H1 (cell line): ENCODE results near the gene CROT. TPM values are rescaled to one million over a fixed set of nuclear protein-coding genes. Genes with fewer than 3 reads are reported as not detected.

Source experiments
- CTCF ChIA-PET: fragments of 300-600 bp; sonication (Branson Sonifier 250); formaldehyde crosslinking; loops from one replicate; lab custom pipeline; 2021; ENCODE audit not compliant: partially characterized antibody; lab: Charles Lee
- POLR2A ChIA-PET: fragments of 300-600 bp; sonication (Branson Sonifier 250); formaldehyde crosslinking; loops from one replicate; lab custom pipeline; 2021; ENCODE audit warnings: inconsistent platforms; ENCODE audit not compliant: partially characterized antibody; lab: Charles Lee
- DNase-seq, 2 experiments: peaks; one replicate each; pipeline versions ENCODE4 v3.0.0 to v3.0.0-alpha.2; 2010 to 2022; ENCODE audit warnings: low spot score in 2 of 2, low read depth in 1 of 2, mixed read lengths in 1 of 2
- FAIRE-seq: peaks from 2 replicates; lab custom pipeline; 2011; peaks lifted over from hg19 to GRCh38; lab: Jason Lieb, UNC
- H2AFZ ChIP-seq: 2 replicates; pipeline ENCODE4 v1.8.1; 2012; ENCODE audit warnings: low read length, inconsistent platforms
- H2AK5ac ChIP-seq: 2 replicates; pipeline ENCODE4 v1.6.1; 2013; ENCODE audit warnings: low read depth, low read length
- H2BK120ac ChIP-seq: replicated peaks from 2 replicates; pipeline ENCODE3; 2013; ENCODE audit warnings: low read depth, low read length, inconsistent platforms
- H2BK12ac ChIP-seq: 2 replicates; pipeline ENCODE4 v1.6.1; 2013; ENCODE audit warnings: low read depth, low read length
- H2BK15ac ChIP-seq: 2 replicates; pipeline ENCODE4 v1.6.1; 2013; ENCODE audit warnings: low read length
- H2BK20ac ChIP-seq: 2 replicates; pipeline ENCODE4 v1.6.1; 2013; ENCODE audit warnings: low read length
- H2BK5ac ChIP-seq: 2 replicates; pipeline ENCODE4 v1.6.1; 2013; ENCODE audit warnings: low read depth, low read length
- H3K14ac ChIP-seq: 2 replicates; pipeline ENCODE4 v1.6.1; 2013; ENCODE audit warnings: inconsistent platforms; ENCODE audit not compliant: insufficient read length
- H3K18ac ChIP-seq: 2 replicates; pipeline ENCODE4 v1.6.1; 2013; ENCODE audit warnings: low read length; ENCODE audit errors: extremely low read depth
- H3K23ac ChIP-seq: 2 replicates; pipeline ENCODE4 v1.6.1; 2013; ENCODE audit warnings: inconsistent platforms; ENCODE audit not compliant: insufficient read length
- H3K23me2 ChIP-seq: 2 replicates; pipeline ENCODE4 v1.6.1; 2013; ENCODE audit warnings: low read depth, low read length
- H3K27ac ChIP-seq: 2 replicates; pipeline ENCODE4 v1.6.1; 2011; ENCODE audit warnings: low read depth, low read length, inconsistent platforms
- H3K27me3 ChIP-seq, 4 experiments: replicated peaks in 1 of 4; 1 replicate in 1 of 4; 2 replicates in 3 of 4; pipeline versions ENCODE4 v1.6.1 to v1.8.1; 2011 to 2013; ENCODE audit warnings: low read length in 3 of 4, mild to moderate bottlenecking in 3 of 4, inconsistent platforms in 2 of 4, mixed read lengths in 2 of 4, moderate library complexity in 1 of 4; ENCODE audit not compliant: control insufficient read depth in 3 of 4, insufficient read depth in 3 of 4; ENCODE audit errors: extremely low read depth in 1 of 4
- H3K36me3 ChIP-seq, 4 experiments: 2 replicates each; pipeline versions ENCODE4 v1.6.1 to v1.8.1; 2011 to 2013; ENCODE audit warnings: mild to moderate bottlenecking in 4 of 4, low read length in 3 of 4, moderate library complexity in 2 of 4, control low read depth in 1 of 4, inconsistent platforms in 1 of 4; ENCODE audit not compliant: insufficient read depth in 4 of 4, control insufficient read depth in 2 of 4
- H3K4ac ChIP-seq: replicated peaks from 2 replicates; pipeline ENCODE3; 2013; ENCODE audit warnings: low read length, low read depth, mixed read lengths, inconsistent platforms; ENCODE audit not compliant: insufficient read length
- H3K4me1 ChIP-seq, 4 experiments: replicated peaks in 1 of 4; 1 replicate in 1 of 4; 2 replicates in 3 of 4; pipeline versions ENCODE4 v1.6.1 to v1.8.1; 2011 to 2013; ENCODE audit warnings: low read length in 3 of 4, inconsistent platforms in 2 of 4, mixed read lengths in 1 of 4; ENCODE audit not compliant: insufficient read depth in 4 of 4, control insufficient read depth in 3 of 4
- H3K4me2 ChIP-seq, 2 experiments: 2 replicates each; pipeline versions ENCODE4 v1.6.1 to v1.8.1; 2011 to 2013; ENCODE audit warnings: low read depth in 2 of 2, low read length in 2 of 2, control low read depth in 1 of 2, inconsistent platforms in 1 of 2, mild to moderate bottlenecking in 1 of 2; ENCODE audit not compliant: insufficient read depth in 1 of 2
- H3K4me3 ChIP-seq, 4 experiments: fragments of 200-600, 300-600 bp in 1 of 4; sonication (generic), shearing (Covaris generic), sonication (Bioruptor Twin) in 1 of 4; 2 replicates each; pipeline versions ENCODE4 v1.5.1 to v1.8.1; 2011 to 2016; ENCODE audit warnings: low read length in 4 of 4, low read depth in 3 of 4, control low read depth in 2 of 4, inconsistent platforms in 2 of 4, mild to moderate bottlenecking in 2 of 4, mixed read lengths in 1 of 4, moderate library complexity in 1 of 4; ENCODE audit not compliant: insufficient read depth in 2 of 4; ENCODE audit errors: extremely low read depth in 1 of 4
- H3K56ac ChIP-seq: replicated peaks from 2 replicates; pipeline ENCODE3; 2013; ENCODE audit warnings: low read depth, mild to moderate bottlenecking, mixed read lengths, low read length, inconsistent platforms; ENCODE audit not compliant: insufficient read length
- H3K79me1 ChIP-seq: 2 replicates; pipeline ENCODE4 v1.6.1; 2013; ENCODE audit warnings: low read depth, low read length, control low read depth
- H3K79me2 ChIP-seq, 2 experiments: 2 replicates each; pipeline versions ENCODE4 v1.6.1 to v1.8.1; 2012 to 2013; ENCODE audit warnings: low read length in 2 of 2, mild to moderate bottlenecking in 2 of 2, inconsistent platforms in 1 of 2; ENCODE audit not compliant: insufficient read depth in 2 of 2, control insufficient read depth in 1 of 2
- H3K9ac ChIP-seq, 4 experiments: replicated peaks in 1 of 4; 1 replicate in 1 of 4; 2 replicates in 3 of 4; pipeline versions ENCODE4 v1.6.1 to v1.8.1; 2011 to 2013; ENCODE audit warnings: low read depth in 3 of 4, low read length in 3 of 4, control low read depth in 2 of 4, mild to moderate bottlenecking in 2 of 4, moderate library complexity in 2 of 4, inconsistent platforms in 1 of 4; ENCODE audit errors: extremely low read depth in 1 of 4
- H3K9me3 ChIP-seq, 2 experiments: 2 replicates each; pipeline versions ENCODE4 v1.6.1 to v1.8.1; 2012 to 2013; ENCODE audit warnings: mild to moderate bottlenecking in 2 of 2, moderate library complexity in 2 of 2, control low read depth in 1 of 2, inconsistent platforms in 1 of 2, low read depth in 1 of 2, low read length in 1 of 2, mixed read lengths in 1 of 2; ENCODE audit not compliant: insufficient read depth in 2 of 2
- H4K20me1 ChIP-seq, 2 experiments: replicated peaks in 1 of 2; 2 replicates each; pipeline versions ENCODE3 to v1.8.1; 2011 to 2013; ENCODE audit warnings: inconsistent platforms in 2 of 2, low read length in 2 of 2, mild to moderate bottlenecking in 1 of 2; ENCODE audit not compliant: insufficient read depth in 2 of 2, control insufficient read depth in 1 of 2
- H4K5ac ChIP-seq: 2 replicates; pipeline ENCODE4 v1.6.1; 2013; ENCODE audit warnings: low read length, low read depth, mixed read lengths, inconsistent platforms; ENCODE audit not compliant: insufficient read length
- H4K8ac ChIP-seq: 2 replicates; pipeline ENCODE4 v1.8.0; 2013; ENCODE audit warnings: mild to moderate bottlenecking, moderate library complexity, low read length, inconsistent platforms; ENCODE audit not compliant: insufficient read depth; ENCODE audit errors: extremely low read depth
- H4K91ac ChIP-seq: replicated peaks from 2 replicates; pipeline ENCODE3; 2013; ENCODE audit warnings: low read length, mixed read lengths, inconsistent platforms; ENCODE audit not compliant: insufficient read length
- BACH1 ChIP-seq: IDR thresholded peaks from 2 replicates; pipeline ENCODE4 v1.6.1; 2012; ENCODE audit warnings: low read length, improper control_type of control experiment
- HDAC2 ChIP-seq, 2 experiments: fragments of 300-600 bp in 1 of 2; sonication (generic) in 1 of 2; IDR thresholded peaks; 2 replicates each; pipeline ENCODE4 v1.6.1; 2011 to 2012; ENCODE audit warnings: low read depth in 2 of 2, low read length in 2 of 2, mild to moderate bottlenecking in 2 of 2, moderate library complexity in 2 of 2, borderline replicate concordance in 1 of 2, inconsistent platforms in 1 of 2
- HDAC6 ChIP-seq: IDR thresholded peaks from one replicate; pipeline ENCODE4 v1.7.1; 2012; ENCODE audit warnings: low read depth, mild to moderate bottlenecking, inconsistent platforms, low read length, moderate library complexity
- KDM4A ChIP-seq: IDR thresholded peaks from one replicate; pipeline ENCODE4 v1.7.1; 2012; ENCODE audit warnings: low read depth, mild to moderate bottlenecking, moderate library complexity, low read length, inconsistent platforms; ENCODE audit not compliant: severe bottlenecking
- NRF1 ChIP-seq: IDR thresholded peaks from 2 replicates; pipeline ENCODE4 v1.6.1; 2011; ENCODE audit warnings: mild to moderate bottlenecking, low read depth, low read length, improper control_type of control experiment
- RXRA ChIP-seq: IDR thresholded peaks from 2 replicates; pipeline ENCODE4 v1.6.1; 2011; ENCODE audit warnings: low read depth, mild to moderate bottlenecking, low read length, moderate library complexity; ENCODE audit not compliant: insufficient read depth
- SAP30 ChIP-seq: fragments of 300-600 bp; sonication (generic); IDR thresholded peaks from 2 replicates; pipeline ENCODE4 v1.7.1; 2012; ENCODE audit warnings: low read length, moderate library complexity, mild to moderate bottlenecking, inconsistent platforms; ENCODE audit not compliant: insufficient read depth, insufficient replicate concordance
- SUZ12 ChIP-seq: fragments of 200-600 bp; sonication (generic); IDR thresholded peaks from 2 replicates; pipeline ENCODE4 v1.6.1; 2012; ENCODE audit warnings: mild to moderate bottlenecking, inconsistent platforms, low read length, moderate library complexity, mixed read lengths
- USF2 ChIP-seq: IDR thresholded peaks from 2 replicates; pipeline ENCODE4 v1.6.1; 2011; ENCODE audit warnings: low read length, improper control_type of control experiment
- WGBS, 2 experiments: shearing (Covaris generic) in 1 of 2; methylation state at CpG; one replicate each; pipeline versions ENCODE4 v1.1.6 to v1.1.7; 2013 to 2015; ENCODE audit warnings: low lambda C conversion rate in 2 of 2, mixed read lengths in 2 of 2, inconsistent platforms in 1 of 2, low coverage in 1 of 2, missing lambda C conversion rate in 1 of 2; ENCODE audit not compliant: insufficient replicate concordance in 2 of 2, insufficient coverage in 1 of 2, insufficient read length in 1 of 2; ENCODE audit errors: extremely low coverage in 1 of 2, missing lambda C conversion rate in 1 of 2; 5-methylcytosine and 5-hydroxymethylcytosine counted together
- polyA plus RNA-seq, 7 experiments: library from polyadenylated mRNA; depleted of rRNA in 3 of 7; stranded (reverse) in 5 of 7; unstranded in 2 of 7; fragments of >200 nt in 5 of 7; fragments of 200-250 nt in 2 of 7; gene quantifications; 1 replicate in 5 of 7; 2 replicates in 1 of 7; 4 replicates in 1 of 7; pipeline versions ENCODE4 v1.2.1 to v1.2.3, GENCODE V29; 2011 to 2013; ENCODE audit warnings: missing spikeins in 2 of 7, mixed read lengths in 2 of 7
- total RNA-seq: library from RNA; stranded (reverse); fragmentation: NEBNext Ultra II Directional; extraction: Animal tissue kit (Norgen Biotek cat#: 25700); gene quantifications from 2 replicates; pipeline ENCODE4 v1.2.1, GENCODE V29; 2021

CROT gene
- total and polyA plus RNA-seq, 2 of the 8 experiments (the other 6 are each of a cell fraction or from before 2014, with no cell fraction given), result 2.2 to 5.6 TPM

GRCh38 chr7:87447116-87447635, 101.7 kb downstream of the CROT start:
- Histone ChIP-seq H3K79me2 (no peaks in the 10 kb centered on the region), H4K20me1 (no peaks in the 10 kb centered on the region), H4K91ac (no peak overlapping the region), H3K56ac (no peak overlapping the region), H2AK5ac (no peak overlapping the region), H3K4me3 (no peak overlapping the region), H3K27me3 (no peaks in the 10 kb centered on the region), H2BK20ac (no peak overlapping the region), H3K36me3 (no peaks in the 10 kb centered on the region), H3K4ac (no peak overlapping the region), H3K14ac (no peak overlapping the region), H2BK120ac (no peak overlapping the region), H3K9me3 (no peaks in the 10 kb centered on the region), H4K8ac (no peak overlapping the region), H3K27ac (no peak overlapping the region), H3K9ac (no peak overlapping the region), H2AFZ (no peak overlapping the region), H3K23me2 (no peaks in the 10 kb centered on the region), H2BK5ac (no peak overlapping the region), H2BK12ac (no peak overlapping the region), H3K18ac (no peak overlapping the region), H3K79me1 (no peaks in the 10 kb centered on the region), H4K5ac (no peak overlapping the region), H2BK15ac (no peak overlapping the region), H3K23ac (no peak overlapping the region), H3K4me1 (no peaks in the 10 kb centered on the region), H3K4me2 (no peak overlapping the region)
- no peak for DNase-seq
- 77% methylated on average over 4 of the region's 4 CpGs; no CpG with 5 or more reads in 1 of the 2 experiments for WGBS, 2 experiments
- CTCF ChIA-PET, result interaction anchor here (1.7 kb wide), 1 partner anchor 8 kb away, joined by 3 read pairs; no protein-coding TSS in a partner anchor
- POLR2A ChIA-PET, result no interaction called here
- no peak for FAIRE-seq
- TF ChIP-seq HDAC2 (IDR thresholded peaks at IDR 0.05; ENCODE audit: borderline replicate concordance in 1 of 2, low read depth in 2 of 2, low read length in 2 of 2), result no peak
- TF ChIP-seq USF2, result no peak
- no peak for TF ChIP-seq RXRA
- TF ChIP-seq BACH1, result no peak
- TF ChIP-seq HDAC6, result no peak
- no peak for TF ChIP-seq KDM4A
- no peak for TF ChIP-seq SUZ12
- TF ChIP-seq NRF1, result no peak
- no peak for TF ChIP-seq SAP30
